Choroid plexus epithelial cell (primary cell): ENCODE measurements around the gene LHX1.

ENCODE experiments used
- DNase-seq: peaks from one replicate; pipeline ENCODE4 v3.0.0-alpha.2; 2010; ENCODE audit warnings: low read depth
- H3K4me3 ChIP-seq: 2 replicates; pipeline ENCODE4 v1.5.1; 2011; ENCODE audit warnings: low read depth, mild to moderate bottlenecking, control low read depth, low read length, moderate library complexity
- TF ChIP-seq, protein P1 (sequence below): conservative IDR thresholded peaks from 2 replicates; pipeline ENCODE4 v1.5.1; 2011; ENCODE audit warnings: low read depth, mild to moderate bottlenecking, control low read depth, inconsistent platforms, low read length, moderate library complexity

Gene LHX1

GRCh38 chr17:36934692-36935630 lies 2.3 kb upstream of the LHX1 start:
- no peak for DNase-seq
- TF ChIP-seq, protein P1, sequence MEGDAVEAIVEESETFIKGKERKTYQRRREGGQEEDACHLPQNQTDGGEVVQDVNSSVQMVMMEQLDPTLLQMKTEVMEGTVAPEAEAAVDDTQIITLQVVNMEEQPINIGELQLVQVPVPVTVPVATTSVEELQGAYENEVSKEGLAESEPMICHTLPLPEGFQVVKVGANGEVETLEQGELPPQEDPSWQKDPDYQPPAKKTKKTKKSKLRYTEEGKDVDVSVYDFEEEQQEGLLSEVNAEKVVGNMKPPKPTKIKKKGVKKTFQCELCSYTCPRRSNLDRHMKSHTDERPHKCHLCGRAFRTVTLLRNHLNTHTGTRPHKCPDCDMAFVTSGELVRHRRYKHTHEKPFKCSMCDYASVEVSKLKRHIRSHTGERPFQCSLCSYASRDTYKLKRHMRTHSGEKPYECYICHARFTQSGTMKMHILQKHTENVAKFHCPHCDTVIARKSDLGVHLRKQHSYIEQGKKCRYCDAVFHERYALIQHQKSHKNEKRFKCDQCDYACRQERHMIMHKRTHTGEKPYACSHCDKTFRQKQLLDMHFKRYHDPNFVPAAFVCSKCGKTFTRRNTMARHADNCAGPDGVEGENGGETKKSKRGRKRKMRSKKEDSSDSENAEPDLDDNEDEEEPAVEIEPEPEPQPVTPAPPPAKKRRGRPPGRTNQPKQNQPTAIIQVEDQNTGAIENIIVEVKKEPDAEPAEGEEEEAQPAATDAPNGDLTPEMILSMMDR, result no peak
- H3K4me3 ChIP-seq, result no peak overlapping the region

- TF ChIP-seq, protein P1, result no peak
- H3K4me3 ChIP-seq, result no peak overlapping the region
- DNase-seq, result no peak
Observed at GRCh38 chr17:36935671-36936454, 1.4 kb upstream of the LHX1 start.

DNA sequence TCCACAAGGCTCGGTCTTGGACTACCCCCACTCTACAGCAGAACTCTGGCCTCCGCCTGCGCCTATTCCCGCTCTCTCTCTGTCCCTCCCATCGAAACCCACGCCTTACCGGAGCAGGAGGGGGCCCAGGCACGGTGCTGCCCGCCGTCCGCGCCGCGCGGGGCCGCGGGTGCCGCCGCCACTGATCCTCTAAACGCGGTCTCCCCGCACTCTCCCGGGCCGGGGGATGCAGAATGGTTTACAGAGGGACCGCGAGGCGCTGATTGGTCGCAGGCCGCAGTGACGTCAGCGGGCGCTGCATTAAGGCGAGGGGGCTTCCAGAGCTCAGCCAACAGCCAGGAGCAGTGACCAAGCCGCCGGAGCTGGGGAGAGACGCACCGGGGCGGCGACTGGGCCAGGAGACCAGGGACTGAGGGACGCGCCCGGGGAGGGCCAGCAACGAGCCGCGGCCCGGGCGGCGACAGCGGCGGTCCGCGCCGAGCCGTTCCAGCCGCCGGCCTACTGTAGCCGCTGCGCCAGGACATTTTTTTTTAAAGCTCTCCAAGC lies 747 bp upstream of the LHX1 start:
- TF ChIP-seq, protein P1, result no peak
- no peak overlapping the region for H3K4me3 ChIP-seq
- no peak for DNase-seq

- H3K4me3 ChIP-seq, result no peak overlapping the region
- TF ChIP-seq, protein P1, result no peak
- DNase-seq, result peak; percentile 48
Observed at GRCh38 chr17:36937959-36938565, 787 bp downstream of the LHX1 start.

DNA sequence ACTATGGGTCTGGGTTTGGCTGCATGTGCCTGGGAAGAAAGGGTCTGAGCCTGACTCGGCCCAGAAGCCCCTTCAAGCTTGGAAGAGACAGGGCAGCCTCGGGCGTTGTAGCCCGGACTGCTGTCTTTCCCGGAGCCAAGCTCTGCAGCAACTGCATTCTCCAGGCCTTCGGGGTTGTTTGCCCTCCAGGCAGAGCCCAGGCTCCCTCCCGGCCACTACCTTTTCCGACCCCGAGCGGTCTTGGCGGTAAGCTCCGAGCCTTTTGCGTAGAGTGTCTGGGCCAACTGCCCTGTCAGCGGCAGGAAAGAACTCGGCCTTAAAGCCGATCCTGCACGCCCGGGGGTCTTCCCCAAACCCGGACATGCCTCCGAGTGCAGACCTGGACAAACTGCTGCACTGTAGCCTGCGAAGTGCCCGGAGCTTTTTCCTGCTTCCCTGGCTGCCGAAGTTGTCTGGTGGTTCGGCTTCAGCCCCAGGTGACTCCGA lies 1.3 kb downstream of the LHX1 start:
- no peak for DNase-seq
- TF ChIP-seq, protein P1, result no peak
- no peak overlapping the region for H3K4me3 ChIP-seq

GRCh38 chr17:36939052-36939801 lies 2.0 kb downstream of the LHX1 start:
- DNase-seq, result no peak
- H3K4me3 ChIP-seq, result no peak overlapping the region
- TF ChIP-seq, protein P1, result no peak
